Glutamatergic neuron (in vitro differentiated cells): ENCODE results near the gene ZCCHC7. TPM values are rescaled to one million over a fixed set of nuclear protein-coding genes. Genes with fewer than 3 reads are reported as not detected.

Source experiments
- DNase-seq: peaks from one replicate; pipeline ENCODE4 v3.0.0; 2022
- H3K27ac Mint-ChIP-seq: one replicate; pipeline ENCODE4 v1.8.0; 2020; ENCODE audit warnings: mild to moderate bottlenecking, mixed read lengths, inconsistent platforms; ENCODE audit not compliant: unreplicated experiment
- H3K27me3 Mint-ChIP-seq: one replicate; pipeline ENCODE4 v1.8.0; 2020; ENCODE audit warnings: mild to moderate bottlenecking, moderate library complexity, mixed read lengths, inconsistent platforms; ENCODE audit not compliant: unreplicated experiment
- H3K36me3 Mint-ChIP-seq: one replicate; pipeline ENCODE4 v1.8.0; 2020; ENCODE audit warnings: mild to moderate bottlenecking, mixed read lengths, inconsistent platforms; ENCODE audit not compliant: unreplicated experiment
- H3K4me1 Mint-ChIP-seq: one replicate; pipeline ENCODE4 v1.8.0; 2020; ENCODE audit warnings: mild to moderate bottlenecking, low read depth, mixed read lengths, inconsistent platforms; ENCODE audit not compliant: unreplicated experiment
- H3K4me3 Mint-ChIP-seq: one replicate; pipeline ENCODE4 v1.8.0; 2020; ENCODE audit warnings: mild to moderate bottlenecking, mixed read lengths, inconsistent platforms; ENCODE audit not compliant: unreplicated experiment
- H3K9me3 Mint-ChIP-seq: one replicate; pipeline ENCODE4 v1.8.0; 2020; ENCODE audit warnings: mild to moderate bottlenecking, moderate library complexity, mixed read lengths, inconsistent platforms; ENCODE audit not compliant: unreplicated experiment
- total RNA-seq: library from RNA; stranded (reverse); fragmentation: NEBNext Ultra II Directional; extraction: Animal tissue kit (Norgen Biotek cat#: 25700); gene quantifications from one replicate; pipeline ENCODE4 v1.2.1, GENCODE V29; 2021; ENCODE audit not compliant: unreplicated experiment
- TF ChIP-seq, protein P1 (sequence below): fragments of 200-600 bp; sonication (generic); IDR thresholded peaks from one replicate; pipeline ENCODE4 v1.5.0; 2021; ENCODE audit not compliant: partially characterized antibody, unreplicated experiment

The ZCCHC7 gene
- total RNA-seq, 1 donor from 2014 or later: 31.1 TPM

- no peaks in the 10 kb centered on the region for H3K27me3 Mint-ChIP-seq
- peaks cover 16% of the 10 kb centered on the region for H3K4me1 Mint-ChIP-seq
- no peaks in the 10 kb centered on the region for H3K9me3 Mint-ChIP-seq
- no peak overlapping the region for H3K27ac Mint-ChIP-seq
- H3K4me3 Mint-ChIP-seq: no peak overlapping the region
- TF ChIP-seq, protein P1, sequence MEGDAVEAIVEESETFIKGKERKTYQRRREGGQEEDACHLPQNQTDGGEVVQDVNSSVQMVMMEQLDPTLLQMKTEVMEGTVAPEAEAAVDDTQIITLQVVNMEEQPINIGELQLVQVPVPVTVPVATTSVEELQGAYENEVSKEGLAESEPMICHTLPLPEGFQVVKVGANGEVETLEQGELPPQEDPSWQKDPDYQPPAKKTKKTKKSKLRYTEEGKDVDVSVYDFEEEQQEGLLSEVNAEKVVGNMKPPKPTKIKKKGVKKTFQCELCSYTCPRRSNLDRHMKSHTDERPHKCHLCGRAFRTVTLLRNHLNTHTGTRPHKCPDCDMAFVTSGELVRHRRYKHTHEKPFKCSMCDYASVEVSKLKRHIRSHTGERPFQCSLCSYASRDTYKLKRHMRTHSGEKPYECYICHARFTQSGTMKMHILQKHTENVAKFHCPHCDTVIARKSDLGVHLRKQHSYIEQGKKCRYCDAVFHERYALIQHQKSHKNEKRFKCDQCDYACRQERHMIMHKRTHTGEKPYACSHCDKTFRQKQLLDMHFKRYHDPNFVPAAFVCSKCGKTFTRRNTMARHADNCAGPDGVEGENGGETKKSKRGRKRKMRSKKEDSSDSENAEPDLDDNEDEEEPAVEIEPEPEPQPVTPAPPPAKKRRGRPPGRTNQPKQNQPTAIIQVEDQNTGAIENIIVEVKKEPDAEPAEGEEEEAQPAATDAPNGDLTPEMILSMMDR: no peak
- H3K36me3 Mint-ChIP-seq: no peaks in the 10 kb centered on the region
- DNase-seq: no peak
Observed at GRCh38 chr9:37266630-37267029, 146.3 kb downstream of the ZCCHC7 start.

DNA sequence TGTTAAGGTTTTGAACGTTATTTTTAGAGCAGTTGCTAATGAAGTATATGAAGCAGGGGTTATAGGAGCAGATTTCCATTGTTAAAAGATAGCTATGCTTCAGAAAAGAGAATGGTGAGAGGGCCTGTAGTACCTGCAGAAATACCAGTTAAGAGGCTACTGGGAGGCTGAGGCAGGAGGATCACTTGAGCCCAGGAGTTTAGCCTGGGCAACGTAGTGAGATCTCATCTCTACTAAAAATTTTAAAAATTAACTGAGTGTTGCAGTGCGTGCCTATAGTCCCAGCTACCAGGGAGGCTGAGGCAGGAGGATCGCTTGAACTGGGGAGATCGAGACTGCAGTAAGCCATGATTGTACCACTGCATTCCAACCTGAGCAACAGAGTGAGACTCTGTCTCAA, 148.8 kb downstream of the ZCCHC7 start:
- H3K36me3 Mint-ChIP-seq: peaks cover 5% of the 10 kb centered on the region
- H3K9me3 Mint-ChIP-seq: no peaks in the 10 kb centered on the region
- H3K4me3 Mint-ChIP-seq: no peak overlapping the region
- no peaks in the 10 kb centered on the region for H3K27me3 Mint-ChIP-seq
- H3K4me1 Mint-ChIP-seq: peaks cover 11% of the 10 kb centered on the region
- no peak overlapping the region for H3K27ac Mint-ChIP-seq
- TF ChIP-seq, protein P1: no peak
- DNase-seq: no peak

DNA sequence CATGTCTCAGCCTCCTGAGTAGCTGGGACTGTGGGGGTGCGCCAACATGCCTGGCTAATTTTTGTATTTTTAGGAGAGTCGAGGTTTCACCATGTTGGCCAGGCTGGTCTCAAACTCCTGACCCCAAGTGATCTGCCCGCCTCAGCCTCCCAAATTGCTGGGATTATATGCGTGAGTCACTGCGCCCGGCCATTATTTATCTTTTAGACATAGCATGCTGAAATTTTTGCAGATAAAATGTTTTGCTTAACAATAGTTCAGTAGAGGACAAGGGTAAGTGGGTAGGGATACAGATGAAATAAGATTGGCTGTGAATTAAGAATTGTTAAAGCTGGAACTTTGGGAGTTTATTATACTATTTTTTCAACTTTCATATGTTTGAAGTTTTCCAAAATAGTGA, 151.3 kb downstream of the ZCCHC7 start:
- H3K4me1 Mint-ChIP-seq: no peaks in the 10 kb centered on the region
- no peaks in the 10 kb centered on the region for H3K9me3 Mint-ChIP-seq
- DNase-seq: no peak

GRCh38 chr9:37273595-37273994, 153.2 kb downstream of the ZCCHC7 start:
- H3K4me1 Mint-ChIP-seq: no peaks in the 10 kb centered on the region

More for the DNA sequence above, 151.3 kb downstream of the ZCCHC7 start:
- no peaks in the 10 kb centered on the region for H3K27me3 Mint-ChIP-seq
- no peak overlapping the region for H3K4me3 Mint-ChIP-seq
- no peak overlapping the region for H3K27ac Mint-ChIP-seq
- H3K36me3 Mint-ChIP-seq: peaks cover 5% of the 10 kb centered on the region
- TF ChIP-seq, protein P1: no peak

DNA sequence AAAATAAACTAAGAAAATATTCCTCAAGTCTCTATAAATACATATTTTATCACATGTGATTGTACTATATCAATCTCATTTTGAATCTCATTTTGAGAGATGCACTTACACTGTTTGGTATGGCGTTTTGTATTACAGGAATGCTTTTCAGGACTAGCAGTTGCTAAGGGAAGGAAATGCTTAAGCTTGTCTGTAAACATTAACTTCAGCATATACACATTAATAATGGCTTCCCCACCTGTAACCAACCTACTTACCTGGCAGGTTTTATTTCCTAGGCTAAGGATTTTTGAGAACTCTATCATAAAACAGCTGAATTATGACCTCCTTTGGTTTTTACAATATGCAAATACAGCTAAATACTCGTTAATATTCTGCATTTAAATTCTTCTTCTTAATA, 161.2 kb downstream of the ZCCHC7 start:
- H3K27me3 Mint-ChIP-seq: no peaks in the 10 kb centered on the region
- DNase-seq: no peak
- TF ChIP-seq, protein P1: no peak
- H3K36me3 Mint-ChIP-seq: no peaks in the 10 kb centered on the region
- H3K4me1 Mint-ChIP-seq: peaks cover 15% of the 10 kb centered on the region
- H3K9me3 Mint-ChIP-seq: peaks cover 2% of the 10 kb centered on the region
- no peak overlapping the region for H3K4me3 Mint-ChIP-seq
- no peak overlapping the region for H3K27ac Mint-ChIP-seq

More at GRCh38 chr9:37273595-37273994, 153.2 kb downstream of the ZCCHC7 start:
- TF ChIP-seq, protein P1: no peak
- no peak for DNase-seq
- no peaks in the 10 kb centered on the region for H3K9me3 Mint-ChIP-seq
- no peak overlapping the region for H3K27ac Mint-ChIP-seq
- no peak overlapping the region for H3K4me3 Mint-ChIP-seq
- H3K27me3 Mint-ChIP-seq: no peaks in the 10 kb centered on the region
- H3K36me3 Mint-ChIP-seq: peaks cover 5% of the 10 kb centered on the region
